M059J (cell line): ENCODE data around the gene LRRC7. TPM values are rescaled to one million over a fixed set of nuclear protein-coding genes. Genes with fewer than 3 reads are reported as not detected.
A peak's percentile ranks its signal among the peaks of the same experiment; 100 is the strongest.
"Not testable (repeated sequence)": the region's sequence is repeated elsewhere in the genome, so short reads cannot be mapped to it uniquely, and the experiment has no call there.

Source experiments
- DNase-seq: peaks from one replicate; pipeline ENCODE4 v3.0.0-alpha.2; 2012; ENCODE audit warnings: low read depth
- total RNA-seq: library from RNA; depleted of rRNA; stranded (reverse); fragments of >200 nt; shearing (Covaris generic); gene quantifications from 2 replicates; pipeline ENCODE4 v1.2.3, GENCODE V29; 2014

The LRRC7 gene
- total RNA-seq, 1 experiment from 2014 or later: 0.49 TPM

GRCh38 chr1:69693921-69694675 lies 126.4 kb downstream of the LRRC7 start:
- DNase-seq: no peak

GRCh38 chr1:69697340-69697739 lies 129.6 kb downstream of the LRRC7 start:
- DNase-seq: no peak

GRCh38 chr1:69700770-69701169 lies 133.0 kb downstream of the LRRC7 start:
- DNase-seq: peak; percentile 40

- peak; percentile 15 for DNase-seq
Measured at GRCh38 chr1:69702085-69702484, 134.4 kb downstream of the LRRC7 start.

- no peak for DNase-seq
Measured at GRCh38 chr1:69706473-69706872, 138.8 kb downstream of the LRRC7 start.

- DNase-seq: no peak
Measured at GRCh38 chr1:69707103-69707502, 139.4 kb downstream of the LRRC7 start.

GRCh38 chr1:69710484-69711189 lies 142.9 kb downstream of the LRRC7 start:
- peak; percentile 25 for DNase-seq

- peak; percentile 18 for DNase-seq
Measured at GRCh38 chr1:69711190-69711930, 143.6 kb downstream of the LRRC7 start.

GRCh38 chr1:69717834-69718233 lies 150.1 kb downstream of the LRRC7 start:
- DNase-seq: not testable (repeated sequence)

- DNase-seq: no peak
Measured at GRCh38 chr1:69728206-69728605, 160.5 kb downstream of the LRRC7 start.

- no peak for DNase-seq
Measured at GRCh38 chr1:69733061-69733460, 165.3 kb downstream of the LRRC7 start.

GRCh38 chr1:69737527-69738185 lies 169.9 kb downstream of the LRRC7 start:
- DNase-seq: peak; percentile 78

- no peak for DNase-seq
Measured at GRCh38 chr1:69738458-69739250, 170.9 kb downstream of the LRRC7 start.

GRCh38 chr1:69739251-69739605 lies 171.5 kb downstream of the LRRC7 start:
- DNase-seq: peak; percentile 52

GRCh38 chr1:69743146-69743545 lies 175.4 kb downstream of the LRRC7 start:
- DNase-seq: no peak

- no peak for DNase-seq
Measured at GRCh38 chr1:69744381-69744780, 176.7 kb downstream of the LRRC7 start.

- no peak for DNase-seq
Measured at GRCh38 chr1:69747207-69747606, 179.5 kb downstream of the LRRC7 start.

- DNase-seq: no peak
Measured at GRCh38 chr1:69750638-69751037, 182.9 kb downstream of the LRRC7 start.

GRCh38 chr1:69752831-69753230 lies 185.1 kb downstream of the LRRC7 start:
- DNase-seq: no peak

GRCh38 chr1:69754521-69754920 lies 186.8 kb downstream of the LRRC7 start:
- DNase-seq: no peak

- DNase-seq: no peak
Measured at GRCh38 chr1:69755647-69756046, 187.9 kb downstream of the LRRC7 start.
